Endodermal cell (in vitro differentiated cells): ENCODE data around the gene TBC1D22B. TPM values are rescaled to one million over a fixed set of nuclear protein-coding genes. Genes with fewer than 3 reads are reported as not detected.

ENCODE experiments used
- DNase-seq: peaks from one replicate; pipeline ENCODE4 v3.0.0-alpha.2; 2017
- H3K27ac ChIP-seq: 2 replicates; pipeline ENCODE4 v1.5.1; 2013; ENCODE audit warnings: mild to moderate bottlenecking, low read depth, low read length, moderate library complexity
- H3K27me3 ChIP-seq: 2 replicates; pipeline ENCODE4 v1.6.1; 2013; ENCODE audit warnings: mild to moderate bottlenecking, low read length, moderate library complexity; ENCODE audit not compliant: insufficient read depth, control insufficient read depth, poor library complexity, severe bottlenecking
- H3K36me3 ChIP-seq: 2 replicates; pipeline ENCODE4 v1.7.0; 2013; ENCODE audit warnings: mild to moderate bottlenecking, low read length, moderate library complexity; ENCODE audit not compliant: control insufficient read depth, insufficient read depth
- H3K4me1 ChIP-seq: one replicate; pipeline ENCODE4 v1.7.0; 2013; ENCODE audit warnings: low read length; ENCODE audit not compliant: control insufficient read depth, insufficient read depth
- H3K4me3 ChIP-seq: 2 replicates; pipeline ENCODE4 v1.5.1; 2013; ENCODE audit warnings: mild to moderate bottlenecking, low read length, moderate library complexity
- H3K9ac ChIP-seq: 2 replicates; pipeline ENCODE4 v1.6.1; 2013; ENCODE audit warnings: mild to moderate bottlenecking, low read length, moderate library complexity; ENCODE audit not compliant: poor library complexity, severe bottlenecking; ENCODE audit errors: extremely low read depth
- H3K9me3 ChIP-seq: 2 replicates; pipeline ENCODE4 v1.6.1; 2013; ENCODE audit warnings: mild to moderate bottlenecking, low read length, moderate library complexity; ENCODE audit not compliant: control insufficient read depth
- H3K27ac Mint-ChIP-seq: 2 replicates; pipeline ENCODE4 v1.8.0; 2020; ENCODE audit warnings: mixed read lengths
- H3K27me3 Mint-ChIP-seq: 2 replicates; pipeline ENCODE4 v1.8.0; 2021; ENCODE audit warnings: mild to moderate bottlenecking, mixed read lengths; ENCODE audit not compliant: insufficient read depth
- H3K36me3 Mint-ChIP-seq: 2 replicates; pipeline ENCODE4 v1.8.0; 2020; ENCODE audit warnings: low read depth, mixed read lengths
- H3K4me1 Mint-ChIP-seq: 2 replicates; pipeline ENCODE4 v1.8.0; 2020; ENCODE audit warnings: mixed read lengths
- H3K4me3 Mint-ChIP-seq: 2 replicates; pipeline ENCODE4 v1.8.0; 2020; ENCODE audit warnings: mild to moderate bottlenecking, moderate library complexity, mixed read lengths
- H3K9me3 Mint-ChIP-seq: 2 replicates; pipeline ENCODE4 v1.8.0; 2020; ENCODE audit warnings: mild to moderate bottlenecking, mixed read lengths
- CTCF ChIP-seq: fragments of 200-600 bp; sonication (generic); conservative IDR thresholded peaks from 2 replicates; pipeline ENCODE4 v1.5.0; 2021; ENCODE audit warnings: antibody characterized with exemption, mild to moderate bottlenecking
- WGBS, 2 experiments: methylation state at CpG; one replicate each; pipeline versions ENCODE4 v1.1.5 to v1.1.7; 2013; ENCODE audit warnings: missing lambda C conversion rate in 2 of 2, mixed read lengths in 1 of 2; ENCODE audit not compliant: insufficient coverage in 1 of 2, insufficient read length in 1 of 2; 5-methylcytosine and 5-hydroxymethylcytosine counted together
- total RNA-seq, 2 donors: library from RNA; stranded (reverse); fragmentation: NEBNext Ultra II Directional in 1 of 2; extraction: Animal tissue kit (Norgen Biotek cat#: 25700) in 1 of 2; gene quantifications; 2 replicates in 1 of 2; 3 replicates in 1 of 2; pipeline ENCODE4 v1.2.1, GENCODE V29; 2021

The TBC1D22B gene
- total RNA-seq, 2 donors from 2014 or later = 13.8 to 20.1 TPM

DNA sequence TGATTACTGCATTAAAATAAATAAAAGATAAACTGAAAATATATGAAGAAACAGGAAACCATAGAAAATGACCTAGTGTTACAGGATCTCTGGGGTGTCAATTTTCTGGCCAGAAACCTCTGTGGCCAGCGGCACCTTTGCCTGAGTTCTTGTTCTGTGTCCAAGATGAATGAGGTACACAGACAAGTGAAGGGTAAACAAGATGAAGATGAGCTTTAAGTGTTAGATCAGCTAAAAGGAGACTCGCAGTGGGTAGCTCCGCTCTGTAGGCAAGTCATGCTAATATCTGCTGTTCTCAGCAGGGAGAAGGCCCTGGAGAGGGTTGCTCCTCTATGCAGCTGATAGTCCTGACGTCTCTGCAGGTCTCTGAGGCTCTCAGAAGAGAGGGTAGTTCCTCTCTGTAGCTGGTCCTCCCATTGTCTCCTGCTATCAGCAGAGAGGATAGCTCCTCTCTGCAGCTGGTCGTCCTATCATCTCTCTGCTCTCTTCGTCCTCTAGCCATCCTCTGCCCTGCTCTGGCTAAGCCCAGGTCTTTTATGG is 35.9 kb upstream of the TBC1D22B start:
- no peak for DNase-seq
- H3K27ac Mint-ChIP-seq = peak overlapping the region; percentile 89

GRCh38 chr6:37222125-37222967 is 35.2 kb upstream of the TBC1D22B start:
- Histone ChIP-seq H3K9ac (no peak overlapping the region), H3K27ac (peak overlapping the region; percentile 7), H3K9me3 (no peaks in the 10 kb centered on the region), H3K27me3 (no peaks in the 10 kb centered on the region), H3K4me3 (peak overlapping the region; percentile 76), H3K36me3 (no peaks in the 10 kb centered on the region), H3K4me1 (no peaks in the 10 kb centered on the region)
- TF ChIP-seq CTCF = no peak
- Mint-ChIP-seq H3K4me3 (peak overlapping the region; percentile 71), H3K27me3 (no peaks in the 10 kb centered on the region), H3K9me3 (no peaks in the 10 kb centered on the region), H3K27ac (peak overlapping the region; percentile 89), H3K4me1 (peaks cover 7% of the 10 kb centered on the region), H3K36me3 (no peaks in the 10 kb centered on the region)
- WGBS, 2 experiments = 2% methylated on average over 23 to 39 of the region's 39 CpGs
- DNase-seq = peak; percentile 98

More for the DNA sequence above, 35.9 kb upstream of the TBC1D22B start:
- Mint-ChIP-seq H3K36me3 (no peaks in the 10 kb centered on the region), H3K9me3 (no peaks in the 10 kb centered on the region), H3K27me3 (no peaks in the 10 kb centered on the region), H3K4me3 (peak overlapping the region; percentile 71), H3K4me1 (peaks cover 7% of the 10 kb centered on the region)
- Histone ChIP-seq H3K27me3 (no peaks in the 10 kb centered on the region), H3K4me3 (peak overlapping the region; percentile 76), H3K9ac (no peak overlapping the region), H3K9me3 (no peaks in the 10 kb centered on the region), H3K4me1 (no peaks in the 10 kb centered on the region), H3K36me3 (no peaks in the 10 kb centered on the region), H3K27ac (no peak overlapping the region)
- no peak for TF ChIP-seq CTCF
- WGBS, 2 experiments = 41 to 60% methylated on average over 4 to 6 of the region's 6 CpGs

DNA sequence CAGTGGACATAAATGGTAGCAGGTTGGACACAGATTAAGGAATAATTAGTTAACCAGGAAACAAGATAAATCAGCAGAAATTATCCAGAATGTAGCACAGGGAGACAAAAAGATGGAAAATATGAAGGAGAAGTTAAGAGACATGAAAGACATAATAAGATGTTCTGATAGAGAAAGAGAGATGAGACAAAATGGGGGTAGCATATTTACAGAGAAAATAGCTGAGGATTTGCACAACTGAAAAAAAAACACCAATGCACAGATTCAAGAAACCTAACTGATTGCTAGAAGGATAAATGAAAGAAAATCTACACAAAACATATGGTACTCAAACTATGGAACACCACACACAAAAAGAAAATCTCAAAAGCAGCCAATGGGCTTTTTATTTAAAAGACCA is 34.6 kb upstream of the TBC1D22B start:
- no peak overlapping the region for H3K9ac ChIP-seq
- H3K36me3 Mint-ChIP-seq = no peaks in the 10 kb centered on the region
- no peaks in the 10 kb centered on the region for H3K4me1 ChIP-seq
- no peak for TF ChIP-seq CTCF
- no peak for DNase-seq
- H3K27me3 ChIP-seq = no peaks in the 10 kb centered on the region
- no peaks in the 10 kb centered on the region for H3K27me3 Mint-ChIP-seq
- H3K4me1 Mint-ChIP-seq = peaks cover 7% of the 10 kb centered on the region
- no peak overlapping the region for H3K27ac Mint-ChIP-seq
- H3K9me3 ChIP-seq = no peaks in the 10 kb centered on the region
- H3K9me3 Mint-ChIP-seq = no peaks in the 10 kb centered on the region
- peak overlapping the region; percentile 76 for H3K4me3 ChIP-seq
- peak overlapping the region; percentile 71 for H3K4me3 Mint-ChIP-seq
- H3K27ac ChIP-seq = no peak overlapping the region
- H3K36me3 ChIP-seq = no peaks in the 10 kb centered on the region
